ENCODE data around the gene SPSB4. TPM values are rescaled to one million over a fixed set of nuclear protein-coding genes. Genes with fewer than 3 reads are reported as not detected.

The SPSB4 gene
- total RNA-seq, 1 donor from 2014 or later = 12.0 TPM

GRCh38 chr3:141103067-141103466, 51.9 kb downstream of the SPSB4 start:
- no peak overlapping the region for H3K9ac ChIP-seq (ENCODE audit: low read depth in 1 of 3, low read length in 3 of 3)
- H3K9me3 ChIP-seq (ENCODE audit: control insufficient read depth in 3 of 3, low read length in 3 of 3) = no peaks in the 10 kb centered on the region
- no peaks in the 10 kb centered on the region for H3K27me3 ChIP-seq (ENCODE audit: control insufficient read depth in 3 of 3, insufficient read depth in 3 of 3, low read length in 3 of 3)
- no peak overlapping the region for H3K27ac ChIP-seq (ENCODE audit: low read depth, low read length)
- H3K36me3 ChIP-seq (ENCODE audit: control insufficient read depth in 3 of 3, insufficient read depth in 3 of 3, low read length in 3 of 3) = no peaks in the 10 kb centered on the region
- peaks cover 10 to 23% (median 21%) of the 10 kb centered on the region in 3 donors for H3K4me1 ChIP-seq (ENCODE audit: control insufficient read depth in 3 of 3, insufficient read depth in 3 of 3, low read length in 3 of 3)
- H3K4me3 ChIP-seq (ENCODE audit: low read length in 3 of 3) = no peak overlapping the region

GRCh38 chr3:141103503-141103902, 52.4 kb downstream of the SPSB4 start:
- peaks cover 14 to 27% (median 26%) of the 10 kb centered on the region in 3 donors for H3K4me1 ChIP-seq (ENCODE audit: control insufficient read depth in 3 of 3, insufficient read depth in 3 of 3, low read length in 3 of 3)
- no peak overlapping the region for H3K27ac ChIP-seq (ENCODE audit: low read depth, low read length)
- H3K36me3 ChIP-seq (ENCODE audit: control insufficient read depth in 3 of 3, insufficient read depth in 3 of 3, low read length in 3 of 3) = no peaks in the 10 kb centered on the region
- H3K9me3 ChIP-seq (ENCODE audit: control insufficient read depth in 3 of 3, low read length in 3 of 3) = no peaks in the 10 kb centered on the region
- no peak overlapping the region for H3K9ac ChIP-seq (ENCODE audit: low read depth in 1 of 3, low read length in 3 of 3)
- H3K27me3 ChIP-seq (ENCODE audit: control insufficient read depth in 3 of 3, insufficient read depth in 3 of 3, low read length in 3 of 3) = no peaks in the 10 kb centered on the region
- no peak overlapping the region for H3K4me3 ChIP-seq (ENCODE audit: low read length in 3 of 3)

DNA sequence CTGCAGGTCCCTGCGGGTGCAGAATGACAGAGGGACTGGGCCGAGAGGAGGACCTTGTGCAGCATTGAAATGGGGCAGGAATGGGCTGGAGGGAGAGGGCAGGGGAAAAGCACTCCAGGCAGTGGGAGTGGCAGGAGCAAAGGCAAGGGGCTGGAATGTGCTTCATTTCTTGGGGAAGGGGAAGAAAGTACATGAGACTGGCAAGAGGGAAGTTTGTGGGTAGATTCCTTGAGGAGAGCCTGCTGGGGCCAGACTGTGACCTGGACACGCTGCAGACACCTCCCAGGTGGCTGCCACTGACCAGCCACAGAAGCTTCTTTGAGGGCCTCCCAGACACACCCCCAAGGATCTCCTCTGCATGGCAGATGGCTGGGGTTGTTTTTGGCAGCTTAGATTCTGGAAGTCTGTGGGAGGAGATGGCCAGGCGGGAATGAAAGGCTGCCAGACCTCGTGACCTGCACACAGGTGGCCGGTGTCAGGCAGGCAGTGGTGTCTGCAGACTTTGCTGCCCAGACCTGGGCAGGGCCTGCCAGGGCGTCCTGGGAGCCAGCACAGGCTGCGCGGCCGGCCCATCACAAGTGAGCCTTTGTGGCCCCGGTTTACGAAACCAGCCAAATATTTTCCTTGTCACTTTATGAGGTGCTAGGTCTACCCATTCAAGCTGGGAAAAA, 53.1 kb downstream of the SPSB4 start:
- Histone ChIP-seq H3K9me3 (ENCODE audit: control insufficient read depth in 3 of 3, low read length in 3 of 3) (no peaks in the 10 kb centered on the region), H3K27me3 (ENCODE audit: control insufficient read depth in 3 of 3, insufficient read depth in 3 of 3, low read length in 3 of 3) (no peaks in the 10 kb centered on the region), H3K9ac (ENCODE audit: low read depth in 1 of 3, low read length in 3 of 3) (peak overlapping the region in 2 of 3 donors; percentile 4 to 7), H3K4me3 (ENCODE audit: low read length in 3 of 3) (no peak overlapping the region), H3K36me3 (ENCODE audit: control insufficient read depth in 3 of 3, insufficient read depth in 3 of 3, low read length in 3 of 3) (no peaks in the 10 kb centered on the region), H3K4me1 (ENCODE audit: control insufficient read depth in 3 of 3, insufficient read depth in 3 of 3, low read length in 3 of 3) (peaks cover 20 to 35% (median 34%) of the 10 kb centered on the region in 3 donors), H3K27ac (ENCODE audit: low read depth, low read length) (no peak overlapping the region)

GRCh38 chr3:141105828-141106628, 54.9 kb downstream of the SPSB4 start:
- Histone ChIP-seq H3K9me3 (ENCODE audit: control insufficient read depth in 3 of 3, low read length in 3 of 3) (no peaks in the 10 kb centered on the region), H3K4me3 (ENCODE audit: low read length in 3 of 3) (no peak overlapping the region), H3K36me3 (ENCODE audit: control insufficient read depth in 3 of 3, insufficient read depth in 3 of 3, low read length in 3 of 3) (no peaks in the 10 kb centered on the region), H3K9ac (ENCODE audit: low read depth in 1 of 3, low read length in 3 of 3) (peak overlapping the region in 1 of 3 donors; percentile 20), H3K27ac (ENCODE audit: low read depth, low read length) (no peak overlapping the region), H3K27me3 (ENCODE audit: control insufficient read depth in 3 of 3, insufficient read depth in 3 of 3, low read length in 3 of 3) (no peaks in the 10 kb centered on the region), H3K4me1 (ENCODE audit: control insufficient read depth in 3 of 3, insufficient read depth in 3 of 3, low read length in 3 of 3) (peaks cover 29 to 43% (median 43%) of the 10 kb centered on the region in 3 donors)

DNA sequence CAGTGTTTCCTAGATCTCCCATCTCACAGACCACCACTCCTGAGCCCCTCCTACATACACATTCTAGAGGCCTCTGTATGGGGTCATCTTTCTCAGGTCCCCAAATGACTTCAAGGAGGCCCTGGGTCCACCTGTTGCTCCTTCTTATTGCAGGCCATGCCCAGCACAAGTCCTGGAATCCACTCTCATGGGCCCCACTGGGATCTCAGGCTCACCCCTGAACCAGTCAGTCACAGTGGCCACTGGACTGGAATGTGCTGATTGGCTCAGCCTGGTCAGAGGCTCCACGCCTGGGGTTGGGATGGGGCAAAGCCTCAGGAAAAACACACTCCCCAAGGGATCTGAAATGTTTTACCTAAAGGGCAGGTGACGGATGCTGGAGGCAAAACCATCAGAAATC, 55.7 kb downstream of the SPSB4 start:
- H3K4me1 ChIP-seq (ENCODE audit: control insufficient read depth in 3 of 3, insufficient read depth in 3 of 3, low read length in 3 of 3) = peaks cover 29 to 43% (median 43%) of the 10 kb centered on the region in 3 donors
- H3K27me3 ChIP-seq (ENCODE audit: control insufficient read depth in 3 of 3, insufficient read depth in 3 of 3, low read length in 3 of 3) = no peaks in the 10 kb centered on the region
- no peaks in the 10 kb centered on the region for H3K36me3 ChIP-seq (ENCODE audit: control insufficient read depth in 3 of 3, insufficient read depth in 3 of 3, low read length in 3 of 3)
- H3K27ac ChIP-seq (ENCODE audit: low read depth, low read length) = no peak overlapping the region
- no peaks in the 10 kb centered on the region for H3K9me3 ChIP-seq (ENCODE audit: control insufficient read depth in 3 of 3, low read length in 3 of 3)
- H3K4me3 ChIP-seq (ENCODE audit: low read length in 3 of 3) = no peak overlapping the region
- H3K9ac ChIP-seq (ENCODE audit: low read depth in 1 of 3, low read length in 3 of 3) = no peak overlapping the region

DNA sequence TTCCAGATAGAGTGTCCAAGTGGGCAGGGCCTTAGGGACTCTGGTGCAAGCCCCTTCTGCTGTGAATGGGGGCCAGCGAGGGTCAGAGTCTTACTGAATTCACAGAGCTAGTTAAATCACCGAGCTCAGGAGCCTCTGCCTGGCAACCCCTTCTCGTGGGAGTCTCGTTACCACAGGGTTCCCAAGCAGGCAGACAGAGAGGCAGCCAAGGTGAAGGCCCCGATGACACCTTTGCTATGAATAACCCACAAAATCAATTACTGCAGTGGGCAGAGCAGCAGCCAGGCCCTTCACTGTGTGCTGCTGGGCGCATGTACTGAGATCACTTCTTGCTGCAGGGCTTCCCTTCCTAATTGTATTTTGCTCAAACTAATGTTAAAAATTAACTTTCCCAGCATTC, 56.9 kb downstream of the SPSB4 start:
- no peaks in the 10 kb centered on the region for H3K9me3 ChIP-seq (ENCODE audit: control insufficient read depth in 3 of 3, low read length in 3 of 3)
- peak overlapping the region; percentile 89 for H3K27ac ChIP-seq (ENCODE audit: low read depth, low read length)

DNA sequence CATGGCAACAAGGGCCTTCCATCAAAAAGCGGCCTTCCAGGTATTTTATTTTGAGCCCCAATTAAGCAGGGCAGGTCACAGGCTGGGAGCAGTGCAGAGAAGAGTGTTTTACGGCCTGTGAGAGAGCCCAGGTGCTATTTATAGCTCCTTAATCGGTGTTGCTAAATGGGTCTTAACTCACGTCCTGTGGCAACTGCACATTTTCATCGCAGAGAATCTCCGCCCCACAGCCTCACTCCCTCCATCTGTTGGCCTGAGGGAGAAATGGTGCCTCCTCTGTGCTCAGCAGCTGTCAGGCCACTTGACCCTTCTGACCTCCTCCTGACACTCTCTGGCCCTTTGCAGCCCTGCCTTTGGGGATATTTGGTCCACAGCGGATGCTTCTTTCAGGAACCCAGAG, 58.6 kb downstream of the SPSB4 start:
- H3K9ac ChIP-seq (ENCODE audit: low read depth in 1 of 3, low read length in 3 of 3) = peak overlapping the region; percentile 57 to 69 (median 64)
- no peaks in the 10 kb centered on the region for H3K27me3 ChIP-seq (ENCODE audit: control insufficient read depth in 3 of 3, insufficient read depth in 3 of 3, low read length in 3 of 3)
- peak overlapping the region; percentile 89 for H3K27ac ChIP-seq (ENCODE audit: low read depth, low read length)
- no peaks in the 10 kb centered on the region for H3K36me3 ChIP-seq (ENCODE audit: control insufficient read depth in 3 of 3, insufficient read depth in 3 of 3, low read length in 3 of 3)
- no peaks in the 10 kb centered on the region for H3K9me3 ChIP-seq (ENCODE audit: control insufficient read depth in 3 of 3, low read length in 3 of 3)
- peaks cover 29 to 40% (median 36%) of the 10 kb centered on the region in 3 donors for H3K4me1 ChIP-seq (ENCODE audit: control insufficient read depth in 3 of 3, insufficient read depth in 3 of 3, low read length in 3 of 3)
- H3K4me3 ChIP-seq (ENCODE audit: low read length in 3 of 3) = peak overlapping the region in 2 of 3 donors; percentile 13 to 22

More for the DNA sequence above, 56.9 kb downstream of the SPSB4 start:
- Histone ChIP-seq H3K4me3 (ENCODE audit: low read length in 3 of 3) (no peak overlapping the region), H3K9ac (ENCODE audit: low read depth in 1 of 3, low read length in 3 of 3) (peak overlapping the region; percentile 33 to 68 (median 40)), H3K36me3 (ENCODE audit: control insufficient read depth in 3 of 3, insufficient read depth in 3 of 3, low read length in 3 of 3) (no peaks in the 10 kb centered on the region), H3K27me3 (ENCODE audit: control insufficient read depth in 3 of 3, insufficient read depth in 3 of 3, low read length in 3 of 3) (no peaks in the 10 kb centered on the region), H3K4me1 (ENCODE audit: control insufficient read depth in 3 of 3, insufficient read depth in 3 of 3, low read length in 3 of 3) (peaks cover 29 to 43% (median 43%) of the 10 kb centered on the region in 3 donors)

- Histone ChIP-seq H3K27ac (ENCODE audit: low read depth, low read length) (peak overlapping the region; percentile 89), H3K27me3 (ENCODE audit: control insufficient read depth in 3 of 3, insufficient read depth in 3 of 3, low read length in 3 of 3) (no peaks in the 10 kb centered on the region), H3K4me1 (ENCODE audit: control insufficient read depth in 3 of 3, insufficient read depth in 3 of 3, low read length in 3 of 3) (peaks cover 33 to 42% (median 35%) of the 10 kb centered on the region in 3 donors)
Observed at GRCh38 chr3:141110322-141110721, 59.2 kb downstream of the SPSB4 start.

DNA sequence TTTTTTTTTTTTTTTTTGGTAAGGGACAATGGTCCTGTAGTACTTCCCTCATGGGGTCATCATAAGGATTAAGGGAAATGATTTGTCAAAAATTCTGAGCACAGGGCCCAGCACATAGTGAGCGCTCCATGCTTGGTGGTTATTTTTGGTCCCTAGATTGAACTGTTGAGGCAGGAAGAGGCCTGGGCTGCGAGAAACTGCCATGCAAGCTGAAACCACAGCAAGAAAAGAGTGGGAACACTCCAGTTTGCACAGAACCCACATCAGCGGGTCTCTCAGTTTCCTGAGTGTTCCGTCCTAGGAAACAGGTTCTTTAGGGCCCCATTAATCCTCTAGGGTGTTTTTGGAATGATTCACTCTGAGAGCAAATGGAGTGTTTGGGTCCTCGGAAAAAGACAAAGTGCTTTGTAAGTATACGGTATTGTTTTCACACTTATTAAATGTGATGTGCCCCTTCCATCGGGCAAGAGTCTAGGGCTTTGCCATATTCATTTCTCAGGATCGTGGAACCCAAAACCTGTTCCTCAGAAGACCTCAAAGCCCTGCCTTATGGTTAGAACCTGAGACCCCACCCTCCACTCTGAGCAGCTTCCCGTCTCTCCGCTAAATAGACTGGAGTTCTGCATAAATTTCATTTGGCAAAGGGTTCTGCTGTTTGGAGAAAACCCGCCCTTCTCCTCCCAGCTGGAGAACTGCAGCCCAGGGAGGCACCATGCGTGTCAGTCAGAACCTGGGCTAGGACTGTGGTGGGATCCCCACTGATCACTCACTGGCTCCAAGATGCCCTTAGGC, 60.4 kb downstream of the SPSB4 start:
- H3K4me3 ChIP-seq (ENCODE audit: low read length in 3 of 3) = no peak overlapping the region

More at GRCh38 chr3:141110322-141110721, 59.2 kb downstream of the SPSB4 start:
- Histone ChIP-seq H3K9me3 (ENCODE audit: control insufficient read depth in 3 of 3, low read length in 3 of 3) (no peaks in the 10 kb centered on the region), H3K36me3 (ENCODE audit: control insufficient read depth in 3 of 3, insufficient read depth in 3 of 3, low read length in 3 of 3) (no peaks in the 10 kb centered on the region), H3K4me3 (ENCODE audit: low read length in 3 of 3) (no peak overlapping the region), H3K9ac (ENCODE audit: low read depth in 1 of 3, low read length in 3 of 3) (no peak overlapping the region)

More for the DNA sequence above, 60.4 kb downstream of the SPSB4 start:
- Histone ChIP-seq H3K9ac (ENCODE audit: low read depth in 1 of 3, low read length in 3 of 3) (no peak overlapping the region), H3K27ac (ENCODE audit: low read depth, low read length) (no peak overlapping the region), H3K9me3 (ENCODE audit: control insufficient read depth in 3 of 3, low read length in 3 of 3) (no peaks in the 10 kb centered on the region), H3K27me3 (ENCODE audit: control insufficient read depth in 3 of 3, insufficient read depth in 3 of 3, low read length in 3 of 3) (no peaks in the 10 kb centered on the region), H3K4me1 (ENCODE audit: control insufficient read depth in 3 of 3, insufficient read depth in 3 of 3, low read length in 3 of 3) (peaks cover 30 to 36% (median 35%) of the 10 kb centered on the region in 3 donors), H3K36me3 (ENCODE audit: control insufficient read depth in 3 of 3, insufficient read depth in 3 of 3, low read length in 3 of 3) (no peaks in the 10 kb centered on the region)

All from skeletal muscle tissue (tissue), 4 donors.